ENCODE measurements around the gene OR2AT4.
"Not testable (repeated sequence)": the region's sequence is repeated elsewhere in the genome, so short reads cannot be mapped to it uniquely, and the experiment has no call there.

Gene OR2AT4

GRCh38 chr11:75063741-75064314 lies 32.8 kb downstream of the OR2AT4 start:
- no peak for DNase-seq

- DNase-seq: no peak
Measured at GRCh38 chr11:75059299-75059698, 37.4 kb downstream of the OR2AT4 start.

- DNase-seq: no peak
Measured at GRCh38 chr11:75056814-75057213, 39.9 kb downstream of the OR2AT4 start.

- DNase-seq: no peak
Measured at GRCh38 chr11:75055511-75055910, 41.2 kb downstream of the OR2AT4 start.

GRCh38 chr11:75052457-75052856 lies 44.2 kb downstream of the OR2AT4 start:
- DNase-seq: no peak

GRCh38 chr11:75051043-75051442 lies 45.6 kb downstream of the OR2AT4 start:
- no peak for DNase-seq

GRCh38 chr11:75050516-75050915 lies 46.2 kb downstream of the OR2AT4 start:
- no peak for DNase-seq

GRCh38 chr11:75049501-75050266 lies 47.0 kb downstream of the OR2AT4 start:
- not testable (repeated sequence) for DNase-seq

GRCh38 chr11:75047191-75047590 lies 49.5 kb downstream of the OR2AT4 start:
- DNase-seq: no peak

- DNase-seq: not testable (repeated sequence)
Measured at GRCh38 chr11:75046668-75047067, 50.0 kb downstream of the OR2AT4 start.

- not testable (repeated sequence) for DNase-seq
Measured at GRCh38 chr11:75044381-75045170, 52.1 kb downstream of the OR2AT4 start.

GRCh38 chr11:75041821-75042220 lies 54.9 kb downstream of the OR2AT4 start:
- not testable (repeated sequence) for DNase-seq

GRCh38 chr11:75041263-75041662 lies 55.4 kb downstream of the OR2AT4 start:
- DNase-seq: no peak

- DNase-seq: no peak
Measured at GRCh38 chr11:75040167-75040770, 56.4 kb downstream of the OR2AT4 start.

GRCh38 chr11:75035911-75036565 lies 60.6 kb downstream of the OR2AT4 start:
- no peak for DNase-seq

GRCh38 chr11:75035256-75035655 lies 61.4 kb downstream of the OR2AT4 start:
- no peak for DNase-seq

GRCh38 chr11:75033916-75034315 lies 62.8 kb downstream of the OR2AT4 start:
- no peak for DNase-seq

- no peak for DNase-seq
Measured at GRCh38 chr11:75032550-75032935, 64.1 kb downstream of the OR2AT4 start.

GRCh38 chr11:75031771-75032549 lies 64.7 kb downstream of the OR2AT4 start:
- DNase-seq: no peak

All from NCI-H1105 (cell line).